Stimulated activated CD8-positive, alpha-beta memory T cell treated with anti-CD3 and anti-CD28 coated beads, Interleukin-15, amount 100 ng/mL, for 48 hours (primary cell): ENCODE results near the gene TNRC6C.

Source experiments
- DNase-seq, 2 donors: peaks; one replicate each; pipeline ENCODE4 v3.0.0-alpha.2; 2020; ENCODE audit warnings: low read depth in 2 of 2

TNRC6C gene

DNA sequence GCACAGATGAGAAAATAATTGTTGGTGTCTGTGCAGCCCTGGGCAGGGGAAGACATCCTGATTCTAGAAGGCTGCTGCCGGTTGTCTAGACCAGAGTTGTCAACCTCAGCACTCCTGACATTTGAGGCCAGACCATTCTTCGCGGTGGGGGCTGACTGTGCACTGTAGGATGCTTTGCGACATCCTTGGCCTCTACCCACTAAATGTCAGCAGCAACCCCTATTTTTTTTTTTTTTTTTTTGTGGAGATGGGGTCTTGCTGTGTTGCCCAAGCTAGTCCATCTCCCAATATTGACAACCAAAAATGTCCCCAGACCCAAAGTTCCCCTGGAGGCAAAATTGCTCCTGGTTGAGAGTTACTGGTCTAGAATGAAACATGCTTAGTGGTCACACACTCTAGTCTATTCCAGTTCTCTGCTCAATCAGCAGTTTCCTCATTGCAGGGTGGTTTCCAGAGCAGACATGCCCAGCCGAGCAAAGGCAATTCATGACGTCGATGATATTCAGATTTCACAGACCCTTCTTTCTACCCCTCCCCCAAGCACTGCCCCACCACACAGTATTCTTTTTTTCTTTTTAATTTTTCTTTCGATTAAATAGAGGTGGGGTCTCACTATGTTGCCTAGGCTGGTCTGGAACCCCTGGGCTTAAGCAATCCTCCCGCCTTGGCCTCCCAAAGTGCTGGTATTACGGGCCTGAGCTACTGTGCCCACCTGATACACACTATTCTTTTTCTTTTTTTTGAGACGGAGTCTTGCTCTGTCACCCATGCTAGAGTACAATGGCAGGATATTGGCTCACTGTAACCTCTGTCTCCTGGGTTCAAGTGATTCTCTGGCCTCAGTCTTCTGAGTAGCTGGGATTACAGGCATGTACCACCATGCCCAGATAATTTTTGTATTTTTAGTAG, 196.7 kb downstream of the TNRC6C start:
- DNase-seq = no peak
